GM19397 (cell line): ENCODE data around the gene UBN2.
"Not testable (repeated sequence)": the region's sequence is repeated elsewhere in the genome, so short reads cannot be mapped to it uniquely, and the experiment has no call there.

Experiments
- ATAC-seq: cut with Tn5 transposase; IDR thresholded peaks from one replicate; pipeline ENCODE4 v1.9.1; 2021; ENCODE audit warnings: mild to moderate bottlenecking, moderate library complexity; ENCODE audit not compliant: unreplicated experiment

The UBN2 gene

DNA sequence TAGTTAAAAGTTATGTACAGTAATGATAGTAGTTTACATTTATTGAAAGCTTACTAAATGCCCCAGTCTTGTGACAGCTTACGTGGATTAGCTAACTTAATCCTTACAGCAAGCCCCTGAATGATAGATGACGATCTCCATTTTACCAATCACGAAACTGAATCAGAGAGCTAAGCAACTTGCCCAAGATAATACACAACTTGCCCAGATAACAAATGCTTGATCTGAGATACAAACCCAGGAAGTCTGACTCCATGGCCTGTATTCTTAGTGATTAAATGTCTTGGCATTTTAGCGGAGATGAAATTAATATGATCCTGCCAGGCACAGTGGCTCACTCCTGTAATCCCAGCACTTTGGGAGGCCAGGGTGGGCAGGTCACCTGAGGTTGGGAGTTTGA, 63.2 kb downstream of the UBN2 start:
- ATAC-seq = no peak

- ATAC-seq = no peak
These were observed 64.0 kb downstream of the UBN2 start for GRCh38 chr7:139294951-139295575.

GRCh38 chr7:139297795-139298194, 66.8 kb downstream of the UBN2 start:
- ATAC-seq = no peak

DNA sequence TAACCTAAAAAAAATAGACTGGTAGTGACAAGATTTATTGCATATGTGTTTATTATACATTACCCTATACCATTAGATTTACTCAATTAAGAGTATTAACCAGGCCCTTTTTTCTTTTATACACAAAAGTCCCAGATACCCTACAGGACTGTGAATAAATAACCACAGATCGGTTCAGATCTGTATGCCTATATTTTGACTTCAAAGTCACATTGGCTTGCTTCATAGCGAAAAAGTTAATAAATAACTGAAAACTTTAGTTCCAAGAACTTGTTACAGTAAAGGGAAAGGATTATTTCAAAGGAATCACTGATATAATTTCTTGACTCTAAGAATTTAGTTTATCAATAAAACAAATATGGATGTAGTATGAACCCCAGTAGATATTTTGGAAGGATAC, 68.3 kb downstream of the UBN2 start:
- no peak for ATAC-seq

DNA sequence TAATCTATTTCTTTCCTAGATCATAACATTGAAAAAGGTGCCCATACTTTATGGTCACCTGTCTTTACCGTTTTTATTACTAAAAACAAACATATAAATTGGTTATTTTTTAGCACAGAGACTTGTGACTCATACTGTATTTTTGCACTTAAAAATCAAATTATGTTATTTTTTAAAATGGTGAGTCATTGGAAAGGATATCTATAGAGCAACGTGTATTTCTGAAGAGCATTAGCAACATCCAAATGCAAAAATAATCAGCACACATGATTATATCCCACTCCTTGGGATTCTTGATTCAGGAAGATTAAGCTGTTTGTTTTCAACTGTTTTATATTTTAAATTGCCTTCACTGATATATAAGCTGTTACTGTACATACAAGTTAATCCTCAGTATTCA, 69.4 kb downstream of the UBN2 start:
- ATAC-seq = no peak

DNA sequence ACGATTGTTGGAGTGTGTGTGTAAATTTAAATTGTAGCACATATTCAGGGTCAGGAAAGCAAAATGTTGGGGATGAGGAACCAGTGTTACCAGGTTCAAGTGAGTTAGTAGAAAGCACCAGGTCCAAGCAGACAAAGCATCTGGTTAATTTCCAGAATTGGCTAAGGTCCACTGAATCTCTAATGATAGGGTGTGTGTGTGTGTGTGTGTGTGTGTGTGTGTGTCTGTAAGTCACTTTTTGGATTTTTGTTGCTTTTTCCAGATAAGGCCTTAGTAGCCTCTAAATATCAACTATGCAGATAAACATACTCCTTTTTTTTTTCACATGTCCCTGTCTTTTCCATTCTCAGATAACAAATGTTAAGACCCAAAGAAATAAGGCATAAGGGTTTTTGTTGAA, 73.5 kb downstream of the UBN2 start:
- ATAC-seq = no peak

DNA sequence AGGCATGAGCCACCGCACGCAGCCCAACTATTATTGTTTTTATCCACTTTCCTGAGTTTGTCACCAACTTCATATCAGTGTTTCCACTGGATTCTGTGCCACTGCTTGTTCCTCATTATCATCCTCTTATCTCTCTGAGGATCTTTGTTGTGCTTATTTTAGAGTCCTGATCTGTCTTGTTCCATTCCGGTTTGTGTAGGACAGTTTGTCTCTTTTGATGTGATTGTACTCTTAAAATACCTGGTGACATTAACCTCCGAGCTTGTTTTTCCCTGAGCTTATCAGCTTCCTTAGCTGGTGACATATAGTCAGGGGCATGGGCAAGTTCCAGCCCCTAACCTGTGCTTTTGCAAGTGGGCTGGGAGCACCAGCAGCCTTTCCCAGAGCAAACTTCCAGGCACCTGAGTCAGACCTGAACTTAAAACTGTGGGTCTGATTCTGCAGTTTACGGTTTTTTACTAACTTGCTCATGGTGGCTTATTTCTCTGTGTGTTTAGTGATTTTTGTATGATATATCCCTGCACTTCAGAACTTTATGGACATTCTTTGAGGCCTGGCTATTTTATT, 87.0 kb downstream of the UBN2 start:
- ATAC-seq = no peak

DNA sequence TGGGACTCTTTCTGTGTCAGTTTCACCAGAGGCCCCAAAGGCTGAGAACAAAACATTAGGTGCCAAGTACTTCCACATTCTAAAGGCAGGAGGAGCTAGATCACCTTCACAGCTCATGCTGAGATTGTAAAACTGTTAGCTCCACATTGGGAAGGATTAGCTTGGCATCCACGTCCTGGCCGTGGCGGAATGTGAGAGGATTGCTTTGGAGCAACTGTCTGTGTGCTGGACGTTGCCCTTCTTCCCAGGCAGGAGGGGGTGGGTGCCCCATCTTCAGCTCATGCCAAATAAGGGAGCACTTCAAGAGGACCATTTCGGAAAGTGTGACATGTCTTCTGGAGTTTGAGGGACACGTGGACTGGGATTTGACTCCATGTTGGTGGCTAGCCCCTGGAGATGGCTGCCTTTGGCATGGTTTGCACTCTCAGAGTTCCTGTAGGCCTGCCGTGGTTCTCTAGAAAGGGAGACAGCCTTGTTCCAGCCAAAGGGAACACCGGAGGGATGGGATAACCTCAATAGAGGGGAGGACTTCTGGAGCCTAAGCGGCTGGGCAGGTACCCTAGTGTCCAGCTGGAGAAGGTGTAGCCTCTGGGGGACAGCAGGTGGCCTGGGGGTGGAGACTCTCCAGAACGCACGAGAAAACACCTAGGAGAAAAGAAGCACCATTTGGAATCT, 90.2 kb downstream of the UBN2 start:
- ATAC-seq = no peak

- ATAC-seq = not testable (repeated sequence)
These were observed 93.7 kb downstream of the UBN2 start for GRCh38 chr7:139324709-139325108.

- no peak for ATAC-seq
These were observed 97.3 kb downstream of the UBN2 start for GRCh38 chr7:139328375-139328774.

GRCh38 chr7:139329119-139329518, 98.1 kb downstream of the UBN2 start:
- ATAC-seq = no peak

DNA sequence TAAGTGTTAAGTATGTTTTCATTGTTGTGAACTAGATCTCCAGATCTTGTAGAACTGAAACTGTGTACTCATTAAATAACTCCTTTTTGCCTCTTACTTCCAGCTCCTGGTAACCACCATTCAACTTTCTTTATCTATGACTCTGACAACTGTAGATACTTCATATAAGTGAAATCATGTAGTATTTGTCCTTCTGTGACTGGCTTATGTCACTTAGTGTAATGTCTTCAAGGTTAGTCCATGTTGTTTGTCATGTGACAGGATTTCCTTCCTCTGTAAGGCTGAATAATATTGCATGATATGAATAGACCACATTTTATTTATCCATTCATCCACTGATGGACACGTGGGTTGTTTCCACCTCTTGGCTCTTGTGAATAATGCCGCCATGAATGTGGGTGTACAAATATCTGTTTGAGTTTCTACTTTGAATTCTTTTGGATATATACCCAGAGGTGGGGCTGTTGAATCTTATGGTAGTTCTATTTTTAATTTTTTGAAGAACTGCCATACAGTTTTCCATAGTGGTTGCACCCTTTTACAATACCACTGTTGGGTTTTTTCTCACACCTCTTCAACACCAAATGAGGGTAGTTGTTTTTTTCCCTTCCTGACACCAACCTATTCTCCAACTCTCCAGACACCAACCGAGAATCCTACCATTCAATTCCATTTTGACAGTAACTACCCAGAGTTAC, 99.4 kb downstream of the UBN2 start:
- ATAC-seq = no peak

- ATAC-seq = no peak
These were observed 101.8 kb downstream of the UBN2 start for GRCh38 chr7:139332697-139333359.

DNA sequence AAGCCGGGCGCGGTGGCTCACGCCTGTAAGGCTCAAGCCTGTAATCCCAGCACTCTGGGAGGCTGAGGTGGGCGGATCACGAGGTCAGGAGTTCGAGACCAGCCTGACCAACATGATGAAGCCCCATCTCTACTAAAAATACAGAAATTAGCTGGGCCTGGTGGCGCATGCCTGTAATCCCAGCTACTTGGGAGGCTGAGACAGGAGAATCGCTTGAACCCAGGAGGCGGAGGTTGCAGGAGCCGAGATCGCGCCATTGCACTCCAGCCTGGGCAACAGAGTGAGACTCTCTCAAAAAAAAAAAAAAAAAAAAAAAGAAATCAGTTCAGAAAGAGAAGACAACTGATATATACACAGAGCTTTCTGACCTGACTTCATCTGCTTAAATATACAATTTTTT, 102.4 kb downstream of the UBN2 start:
- ATAC-seq = not testable (repeated sequence)

GRCh38 chr7:139334399-139335150, 103.5 kb downstream of the UBN2 start:
- ATAC-seq = no peak

DNA sequence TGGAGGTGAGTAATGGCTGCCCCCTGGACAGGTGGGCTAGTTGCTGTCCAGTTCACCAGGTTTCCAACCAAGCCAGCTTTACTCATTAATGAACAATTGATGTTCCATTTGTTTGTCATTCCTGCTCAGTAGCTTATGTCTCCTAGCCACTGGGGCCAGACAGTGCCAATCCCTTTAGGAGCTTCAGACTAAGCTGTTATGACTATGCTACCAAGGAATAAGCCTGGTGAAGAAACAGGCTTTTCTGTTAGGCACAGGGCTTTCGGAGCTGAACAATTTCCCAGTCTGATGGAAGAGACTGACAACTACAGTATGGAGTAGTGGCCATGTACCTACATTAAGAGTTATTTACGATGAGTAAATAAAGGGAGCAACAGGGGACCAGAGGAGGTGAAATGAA, 108.0 kb downstream of the UBN2 start:
- ATAC-seq = no peak

DNA sequence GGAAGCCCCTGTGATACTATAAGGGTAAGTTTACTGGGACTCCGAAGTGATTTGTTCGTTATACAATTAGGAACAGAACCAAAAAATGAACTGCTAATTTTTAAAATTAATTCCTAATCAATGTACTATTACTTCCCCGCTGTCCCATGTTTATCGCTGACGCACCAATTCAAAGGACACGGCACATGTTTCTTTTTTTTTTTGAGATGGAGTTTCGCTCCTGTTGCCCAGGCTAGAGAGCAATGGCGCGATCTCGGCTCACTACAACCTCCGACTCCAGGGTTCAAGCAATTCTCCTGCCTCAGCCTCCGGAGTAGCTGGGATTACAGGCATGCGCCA, 108.6 kb downstream of the UBN2 start:
- no peak for ATAC-seq

- ATAC-seq = peak; percentile 83
These were observed 109.2 kb downstream of the UBN2 start for GRCh38 chr7:139340037-139340807.

GRCh38 chr7:139340808-139341057, 109.7 kb downstream of the UBN2 start:
- ATAC-seq = no peak

GRCh38 chr7:139341058-139341775, 110.2 kb downstream of the UBN2 start, which contains the start of gene FMC1:
Gene FMC1, plus strand, starts transcription at chr7:139341337. Its CDS starts 48 bp downstream, at chr7:139341385.
- peak; percentile 40 for ATAC-seq
